H1 (cell line): ENCODE results near the gene SLC9A5. TPM values are rescaled to one million over a fixed set of nuclear protein-coding genes. Genes with fewer than 3 reads are reported as not detected.

Experiments used
- CTCF ChIA-PET: fragments of 300-600 bp; sonication (Branson Sonifier 250); formaldehyde crosslinking; loops from one replicate; lab custom pipeline; 2021; ENCODE audit not compliant: partially characterized antibody; lab: Charles Lee
- POLR2A ChIA-PET: fragments of 300-600 bp; sonication (Branson Sonifier 250); formaldehyde crosslinking; loops from one replicate; lab custom pipeline; 2021; ENCODE audit warnings: inconsistent platforms; ENCODE audit not compliant: partially characterized antibody; lab: Charles Lee
- DNase-seq, 2 experiments: peaks; one replicate each; pipeline versions ENCODE4 v3.0.0 to v3.0.0-alpha.2; 2010 to 2022; ENCODE audit warnings: low spot score in 2 of 2, low read depth in 1 of 2, mixed read lengths in 1 of 2
- FAIRE-seq: peaks from 2 replicates; lab custom pipeline; 2011; peaks lifted over from hg19 to GRCh38; lab: Jason Lieb, UNC
- H2AFZ ChIP-seq: 2 replicates; pipeline ENCODE4 v1.8.1; 2012; ENCODE audit warnings: low read length, inconsistent platforms
- H2AK5ac ChIP-seq: 2 replicates; pipeline ENCODE4 v1.6.1; 2013; ENCODE audit warnings: low read depth, low read length
- H2BK120ac ChIP-seq: replicated peaks from 2 replicates; pipeline ENCODE3; 2013; ENCODE audit warnings: low read depth, low read length, inconsistent platforms
- H2BK12ac ChIP-seq: 2 replicates; pipeline ENCODE4 v1.6.1; 2013; ENCODE audit warnings: low read depth, low read length
- H2BK15ac ChIP-seq: 2 replicates; pipeline ENCODE4 v1.6.1; 2013; ENCODE audit warnings: low read length
- H2BK20ac ChIP-seq: 2 replicates; pipeline ENCODE4 v1.6.1; 2013; ENCODE audit warnings: low read length
- H2BK5ac ChIP-seq: 2 replicates; pipeline ENCODE4 v1.6.1; 2013; ENCODE audit warnings: low read depth, low read length
- H3K14ac ChIP-seq: 2 replicates; pipeline ENCODE4 v1.6.1; 2013; ENCODE audit warnings: inconsistent platforms; ENCODE audit not compliant: insufficient read length
- H3K18ac ChIP-seq: 2 replicates; pipeline ENCODE4 v1.6.1; 2013; ENCODE audit warnings: low read length; ENCODE audit errors: extremely low read depth
- H3K23ac ChIP-seq: 2 replicates; pipeline ENCODE4 v1.6.1; 2013; ENCODE audit warnings: inconsistent platforms; ENCODE audit not compliant: insufficient read length
- H3K23me2 ChIP-seq: 2 replicates; pipeline ENCODE4 v1.6.1; 2013; ENCODE audit warnings: low read depth, low read length
- H3K27ac ChIP-seq: 2 replicates; pipeline ENCODE4 v1.6.1; 2011; ENCODE audit warnings: low read depth, low read length, inconsistent platforms
- H3K27me3 ChIP-seq, 4 experiments: replicated peaks in 1 of 4; 1 replicate in 1 of 4; 2 replicates in 3 of 4; pipeline versions ENCODE4 v1.6.1 to v1.8.1; 2011 to 2013; ENCODE audit warnings: low read length in 3 of 4, mild to moderate bottlenecking in 3 of 4, inconsistent platforms in 2 of 4, mixed read lengths in 2 of 4, moderate library complexity in 1 of 4; ENCODE audit not compliant: control insufficient read depth in 3 of 4, insufficient read depth in 3 of 4; ENCODE audit errors: extremely low read depth in 1 of 4
- H3K36me3 ChIP-seq, 4 experiments: 2 replicates each; pipeline versions ENCODE4 v1.6.1 to v1.8.1; 2011 to 2013; ENCODE audit warnings: mild to moderate bottlenecking in 4 of 4, low read length in 3 of 4, moderate library complexity in 2 of 4, control low read depth in 1 of 4, inconsistent platforms in 1 of 4; ENCODE audit not compliant: insufficient read depth in 4 of 4, control insufficient read depth in 2 of 4
- H3K4ac ChIP-seq: replicated peaks from 2 replicates; pipeline ENCODE3; 2013; ENCODE audit warnings: low read length, low read depth, mixed read lengths, inconsistent platforms; ENCODE audit not compliant: insufficient read length
- H3K4me1 ChIP-seq, 4 experiments: replicated peaks in 1 of 4; 1 replicate in 1 of 4; 2 replicates in 3 of 4; pipeline versions ENCODE4 v1.6.1 to v1.8.1; 2011 to 2013; ENCODE audit warnings: low read length in 3 of 4, inconsistent platforms in 2 of 4, mixed read lengths in 1 of 4; ENCODE audit not compliant: insufficient read depth in 4 of 4, control insufficient read depth in 3 of 4
- H3K4me2 ChIP-seq, 2 experiments: 2 replicates each; pipeline versions ENCODE4 v1.6.1 to v1.8.1; 2011 to 2013; ENCODE audit warnings: low read depth in 2 of 2, low read length in 2 of 2, control low read depth in 1 of 2, inconsistent platforms in 1 of 2, mild to moderate bottlenecking in 1 of 2; ENCODE audit not compliant: insufficient read depth in 1 of 2
- H3K4me3 ChIP-seq, 4 experiments: fragments of 200-600, 300-600 bp in 1 of 4; sonication (generic), shearing (Covaris generic), sonication (Bioruptor Twin) in 1 of 4; 2 replicates each; pipeline versions ENCODE4 v1.5.1 to v1.8.1; 2011 to 2016; ENCODE audit warnings: low read length in 4 of 4, low read depth in 3 of 4, control low read depth in 2 of 4, inconsistent platforms in 2 of 4, mild to moderate bottlenecking in 2 of 4, mixed read lengths in 1 of 4, moderate library complexity in 1 of 4; ENCODE audit not compliant: insufficient read depth in 2 of 4; ENCODE audit errors: extremely low read depth in 1 of 4
- H3K56ac ChIP-seq: replicated peaks from 2 replicates; pipeline ENCODE3; 2013; ENCODE audit warnings: low read depth, mild to moderate bottlenecking, mixed read lengths, low read length, inconsistent platforms; ENCODE audit not compliant: insufficient read length
- H3K79me1 ChIP-seq: 2 replicates; pipeline ENCODE4 v1.6.1; 2013; ENCODE audit warnings: low read depth, low read length, control low read depth
- H3K79me2 ChIP-seq, 2 experiments: 2 replicates each; pipeline versions ENCODE4 v1.6.1 to v1.8.1; 2012 to 2013; ENCODE audit warnings: low read length in 2 of 2, mild to moderate bottlenecking in 2 of 2, inconsistent platforms in 1 of 2; ENCODE audit not compliant: insufficient read depth in 2 of 2, control insufficient read depth in 1 of 2
- H3K9ac ChIP-seq, 4 experiments: replicated peaks in 1 of 4; 1 replicate in 1 of 4; 2 replicates in 3 of 4; pipeline versions ENCODE4 v1.6.1 to v1.8.1; 2011 to 2013; ENCODE audit warnings: low read depth in 3 of 4, low read length in 3 of 4, control low read depth in 2 of 4, mild to moderate bottlenecking in 2 of 4, moderate library complexity in 2 of 4, inconsistent platforms in 1 of 4; ENCODE audit errors: extremely low read depth in 1 of 4
- H3K9me3 ChIP-seq, 2 experiments: 2 replicates each; pipeline versions ENCODE4 v1.6.1 to v1.8.1; 2012 to 2013; ENCODE audit warnings: mild to moderate bottlenecking in 2 of 2, moderate library complexity in 2 of 2, control low read depth in 1 of 2, inconsistent platforms in 1 of 2, low read depth in 1 of 2, low read length in 1 of 2, mixed read lengths in 1 of 2; ENCODE audit not compliant: insufficient read depth in 2 of 2
- H4K20me1 ChIP-seq, 2 experiments: replicated peaks in 1 of 2; 2 replicates each; pipeline versions ENCODE3 to v1.8.1; 2011 to 2013; ENCODE audit warnings: inconsistent platforms in 2 of 2, low read length in 2 of 2, mild to moderate bottlenecking in 1 of 2; ENCODE audit not compliant: insufficient read depth in 2 of 2, control insufficient read depth in 1 of 2
- H4K5ac ChIP-seq: 2 replicates; pipeline ENCODE4 v1.6.1; 2013; ENCODE audit warnings: low read length, low read depth, mixed read lengths, inconsistent platforms; ENCODE audit not compliant: insufficient read length
- H4K8ac ChIP-seq: 2 replicates; pipeline ENCODE4 v1.8.0; 2013; ENCODE audit warnings: mild to moderate bottlenecking, moderate library complexity, low read length, inconsistent platforms; ENCODE audit not compliant: insufficient read depth; ENCODE audit errors: extremely low read depth
- H4K91ac ChIP-seq: replicated peaks from 2 replicates; pipeline ENCODE3; 2013; ENCODE audit warnings: low read length, mixed read lengths, inconsistent platforms; ENCODE audit not compliant: insufficient read length
- MAX ChIP-seq: IDR thresholded peaks from 2 replicates; pipeline ENCODE4 v1.6.1; 2012; ENCODE audit warnings: inconsistent platforms
- PHF8 ChIP-seq: fragments of 200-600 bp; sonication (generic); conservative IDR thresholded peaks from 2 replicates; pipeline ENCODE4 v1.7.1; 2012; ENCODE audit warnings: low read depth, mild to moderate bottlenecking, inconsistent platforms, low read length, moderate library complexity
- TAF7 ChIP-seq: optimal IDR thresholded peaks from 2 replicates; pipeline ENCODE3; 2011; ENCODE audit warnings: low read depth, mild to moderate bottlenecking, inconsistent platforms, low read length, moderate library complexity, borderline replicate concordance
- WGBS, 2 experiments: shearing (Covaris generic) in 1 of 2; methylation state at CpG; one replicate each; pipeline versions ENCODE4 v1.1.6 to v1.1.7; 2013 to 2015; ENCODE audit warnings: low lambda C conversion rate in 2 of 2, mixed read lengths in 2 of 2, inconsistent platforms in 1 of 2, low coverage in 1 of 2, missing lambda C conversion rate in 1 of 2; ENCODE audit not compliant: insufficient replicate concordance in 2 of 2, insufficient coverage in 1 of 2, insufficient read length in 1 of 2; ENCODE audit errors: extremely low coverage in 1 of 2, missing lambda C conversion rate in 1 of 2; 5-methylcytosine and 5-hydroxymethylcytosine counted together
- polyA plus RNA-seq, 7 experiments: library from polyadenylated mRNA; depleted of rRNA in 3 of 7; stranded (reverse) in 5 of 7; unstranded in 2 of 7; fragments of >200 nt in 5 of 7; fragments of 200-250 nt in 2 of 7; gene quantifications; 1 replicate in 5 of 7; 2 replicates in 1 of 7; 4 replicates in 1 of 7; pipeline versions ENCODE4 v1.2.1 to v1.2.3, GENCODE V29; 2011 to 2013; ENCODE audit warnings: missing spikeins in 2 of 7, mixed read lengths in 2 of 7
- total RNA-seq: library from RNA; stranded (reverse); fragmentation: NEBNext Ultra II Directional; extraction: Animal tissue kit (Norgen Biotek cat#: 25700); gene quantifications from 2 replicates; pipeline ENCODE4 v1.2.1, GENCODE V29; 2021

The SLC9A5 gene
- total and polyA plus RNA-seq, 2 of the 8 experiments (the other 6 are each of a cell fraction or from before 2014, with no cell fraction given) = 7.9 to 8.6 TPM

DNA sequence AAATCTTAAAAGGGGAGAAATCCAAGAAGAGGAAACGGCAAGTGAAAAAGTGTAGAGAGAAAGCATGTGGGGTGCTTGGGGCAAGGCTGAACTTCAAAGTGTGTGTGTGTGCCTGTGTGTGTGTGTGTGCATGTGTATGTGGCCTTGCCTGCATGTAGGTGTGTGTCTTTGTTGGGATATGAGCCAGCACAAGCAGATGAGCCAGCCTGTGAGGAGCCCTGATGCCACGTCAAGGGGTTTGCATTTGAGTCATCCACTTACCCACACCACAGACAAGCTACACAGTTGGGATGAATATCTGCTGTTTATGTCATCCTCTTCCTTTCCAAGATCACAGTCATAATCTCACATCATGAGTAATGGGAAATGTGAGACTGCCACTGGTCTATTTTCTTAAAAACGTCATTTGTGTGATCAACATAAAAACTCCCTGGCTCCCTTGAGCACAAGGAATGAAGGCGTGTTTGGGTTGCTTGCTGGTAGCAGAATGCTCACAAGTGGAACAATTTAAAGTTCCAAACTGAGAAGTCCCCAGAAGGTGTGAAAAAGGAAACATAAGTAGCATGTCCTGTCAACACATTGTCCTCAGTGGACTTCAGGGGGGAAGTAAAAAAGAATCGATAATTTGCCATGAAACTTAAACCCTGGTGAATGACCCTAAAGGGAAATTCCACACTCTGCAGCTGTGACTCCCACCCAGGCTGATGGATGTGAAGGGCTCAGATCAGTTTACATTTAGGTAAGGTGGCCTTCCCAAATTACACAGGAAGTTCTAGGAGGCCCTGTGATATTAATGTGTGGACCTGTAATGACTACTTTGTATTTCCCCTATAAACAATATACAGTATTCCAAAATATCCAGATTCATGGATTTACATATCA lies 63.1 kb downstream of the SLC9A5 start:
- no peak overlapping the region for H2BK15ac ChIP-seq
- no peak for DNase-seq
- H3K4me3 ChIP-seq = no peak overlapping the region
- H2BK12ac ChIP-seq = no peak overlapping the region
- CTCF ChIA-PET = interaction anchor here (0.6 to 2.0 kb wide), 9 partner anchors 10 to 352 kb away, joined by 3 to 8 read pairs (median 4); partner anchors contain the start of gene TPPP3
- no peak overlapping the region for H3K4ac ChIP-seq
- H2BK20ac ChIP-seq = no peak overlapping the region
- no peak overlapping the region for H3K4me2 ChIP-seq
- no peak overlapping the region for H3K56ac ChIP-seq
- no peak overlapping the region for H4K91ac ChIP-seq
- no peak for FAIRE-seq
- H2BK5ac ChIP-seq = no peak overlapping the region
- POLR2A ChIA-PET = no interaction called here
- no peak overlapping the region for H2AK5ac ChIP-seq
- H3K4me1 ChIP-seq = no peaks in the 10 kb centered on the region
- H3K9me3 ChIP-seq = no peaks in the 10 kb centered on the region
- H2AFZ ChIP-seq = no peak overlapping the region
- no peak overlapping the region for H2BK120ac ChIP-seq
- no peak overlapping the region; the same call in 1 of the 2 replicates for H4K8ac ChIP-seq
- no peaks in the 10 kb centered on the region for H3K79me2 ChIP-seq
- H3K18ac ChIP-seq = no peak overlapping the region
- H3K9ac ChIP-seq = no peak overlapping the region
- no peaks in the 10 kb centered on the region; the same call in 1 of the 2 replicates for H3K23me2 ChIP-seq
- H3K79me1 ChIP-seq = no peaks in the 10 kb centered on the region
- H3K27ac ChIP-seq = no peak overlapping the region
- no peak overlapping the region for H4K5ac ChIP-seq
- WGBS, 2 experiments = 86% methylated on average over 5 of the region's 5 CpGs; no CpG with 5 or more reads in 1 of the 2 experiments
- H3K27me3 ChIP-seq = no peaks in the 10 kb centered on the region
- no peak overlapping the region for H3K14ac ChIP-seq
- H3K36me3 ChIP-seq = no peaks in the 10 kb centered on the region
- H4K20me1 ChIP-seq = no peaks in the 10 kb centered on the region
- no peak overlapping the region for H3K23ac ChIP-seq
- TF ChIP-seq MAX = no peak
- TF ChIP-seq TAF7 = no peak
- TF ChIP-seq PHF8 = no peak
